ENCODE measurements around the gene SPANXN4. TPM values are rescaled to one million over a fixed set of nuclear protein-coding genes. Genes with fewer than 3 reads are reported as not detected.

Gene SPANXN4
- total and polyA plus RNA-seq, 9 of the 15 experiments (the other 6 are each of a cell fraction or from before 2014, with no cell fraction given), result not detected

DNA sequence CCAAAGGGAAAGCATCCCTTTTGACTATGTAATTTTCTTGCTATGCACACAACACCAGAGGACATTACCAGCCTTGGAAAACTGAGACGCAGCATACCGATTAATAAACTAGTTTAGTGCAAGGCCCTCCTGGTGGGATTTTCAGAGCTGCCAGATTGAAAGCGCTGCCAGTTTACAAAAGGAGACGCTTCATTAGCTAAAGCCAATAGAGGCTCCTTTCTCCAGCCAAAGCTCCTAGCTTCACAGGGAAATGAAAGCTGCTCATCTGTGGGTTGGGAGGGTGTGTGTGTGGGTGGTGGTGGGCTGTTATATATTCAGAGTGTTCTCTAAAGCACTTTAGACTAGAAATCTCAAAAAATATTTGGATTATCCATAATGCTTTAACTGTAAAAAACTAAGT lies 32.4 kb downstream of the SPANXN4 start (continued):
- TF ChIP-seq, protein P1, sequence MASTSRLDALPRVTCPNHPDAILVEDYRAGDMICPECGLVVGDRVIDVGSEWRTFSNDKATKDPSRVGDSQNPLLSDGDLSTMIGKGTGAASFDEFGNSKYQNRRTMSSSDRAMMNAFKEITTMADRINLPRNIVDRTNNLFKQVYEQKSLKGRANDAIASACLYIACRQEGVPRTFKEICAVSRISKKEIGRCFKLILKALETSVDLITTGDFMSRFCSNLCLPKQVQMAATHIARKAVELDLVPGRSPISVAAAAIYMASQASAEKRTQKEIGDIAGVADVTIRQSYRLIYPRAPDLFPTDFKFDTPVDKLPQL (IDR thresholded peaks at IDR 0.05; ENCODE audit: extremely low read depth, insufficient read length), result no peak
- TF ChIP-seq NR2C1 (IDR thresholded peaks at IDR 0.05) (no peak), NR2C1 (tag; IDR thresholded peaks at IDR 0.05) (no peak), POLR3G (IDR thresholded peaks at IDR 0.05; ENCODE audit: extremely low read depth, insufficient read length, insufficient replicate concordance) (no peak), SAFB (IDR thresholded peaks at IDR 0.05; ENCODE audit: borderline replicate concordance, low read depth, low read length) (no peak)

DNA sequence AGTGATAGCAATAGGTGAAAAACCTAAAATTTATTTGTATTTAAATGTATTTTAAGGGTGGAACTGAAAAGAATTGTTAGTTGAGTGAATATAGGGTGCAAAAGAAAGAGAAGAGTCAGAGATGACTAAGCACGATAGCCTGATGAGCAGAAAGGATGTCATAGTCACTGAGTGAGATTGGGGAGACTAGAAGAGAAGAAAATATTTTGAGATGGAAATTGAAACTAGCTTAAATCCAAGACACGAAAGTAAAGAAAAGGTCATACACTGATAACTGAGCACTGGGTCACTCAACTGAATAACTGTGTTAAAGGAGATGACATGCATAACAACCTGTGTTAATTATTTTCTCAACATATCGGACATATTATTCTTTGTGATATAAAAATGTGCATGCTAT lies 55.5 kb downstream of the SPANXN4 start:
- Histone ChIP-seq H3K4me2 (ENCODE audit: insufficient read depth, low read length) (no peak overlapping the region), H3K9ac (ENCODE audit: insufficient read depth in 1 of 2, low read depth in 2 of 2, low read length in 2 of 2) (no peak overlapping the region), H3K4me3 (no peak overlapping the region), H3K36me3 (ENCODE audit: control insufficient read depth, insufficient read depth, low read length) (no peaks in the 10 kb centered on the region), H2AFZ (ENCODE audit: low read depth, low read length) (no peak overlapping the region), H3K9me3 (replicated peaks; ENCODE audit: control insufficient read depth, insufficient read depth, low read depth, low read length) (no peaks in the 10 kb centered on the region), H3K4me1 (replicated peaks in 1 of 2; ENCODE audit: control insufficient read depth in 2 of 2, insufficient read depth in 2 of 2, low read length in 2 of 2) (no peaks in the 10 kb centered on the region), H4K20me1 (replicated peaks; ENCODE audit: control insufficient read depth, insufficient read depth, low read length) (no peaks in the 10 kb centered on the region), H3K79me2 (ENCODE audit: control insufficient read depth, insufficient read depth, low read length) (no peaks in the 10 kb centered on the region), H3K27me3 (ENCODE audit: control insufficient read depth in 2 of 2, insufficient read depth in 2 of 2, low read length in 2 of 2) (no peaks in the 10 kb centered on the region), H3K9me1 (ENCODE audit: control insufficient read depth, insufficient read depth, low read length) (no peaks in the 10 kb centered on the region), H3K27ac (ENCODE audit: extremely low read depth, low read depth, low read length) (no peak overlapping the region)
- ATAC-seq (no peak), DNase-seq (ENCODE audit: extremely low read depth in 1 of 4, low spot score in 3 of 4) (no peak), FAIRE-seq (no peak)
- POLR2A ChIA-PET, result no interaction called here
- no TSS peak for BruUV-seq (replicated peaks)
- CTCF ChIA-PET (ENCODE audit: low intra/inter-chr PET ratio), result no interaction called here
- intact Hi-C loops (cut with micrococcal nuclease), result no loop called here
- in situ Hi-C loops (cut with MboI), result no loop called here
- 0% methylated on average over 2 of the region's 3 CpGs for WGBS (ENCODE audit: insufficient coverage, low coverage, missing lambda C conversion rate)
- TF ChIP-seq HDAC3 (IDR thresholded peaks at IDR 0.05; ENCODE audit: borderline replicate concordance, partially characterized antibody), result no peak
- TF ChIP-seq HLTF (IDR thresholded peaks at IDR 0.05), result no peak
- TF ChIP-seq MCM5 (IDR thresholded peaks at IDR 0.05; ENCODE audit: low read depth), result no peak
- no peak for TF ChIP-seq JUNB (CRISPR knock-in tag; conservative IDR thresholded peaks at IDR 0.05)
- no peak for TF ChIP-seq RUNX1 (IDR thresholded peaks at IDR 0.05; ENCODE audit: low read depth)
- no peak for TF ChIP-seq FOXK2 (conservative IDR thresholded peaks at IDR 0.05 in 1 of 2, IDR thresholded peaks at IDR 0.05 in 1 of 2; ENCODE audit: low read depth in 2 of 2)
- TF ChIP-seq ZFPM2 (CRISPR knock-in tag; IDR thresholded peaks at IDR 0.05), result no peak
- TF ChIP-seq ATF7 (IDR thresholded peaks at IDR 0.05), result no peak
- TF ChIP-seq, protein P2, sequence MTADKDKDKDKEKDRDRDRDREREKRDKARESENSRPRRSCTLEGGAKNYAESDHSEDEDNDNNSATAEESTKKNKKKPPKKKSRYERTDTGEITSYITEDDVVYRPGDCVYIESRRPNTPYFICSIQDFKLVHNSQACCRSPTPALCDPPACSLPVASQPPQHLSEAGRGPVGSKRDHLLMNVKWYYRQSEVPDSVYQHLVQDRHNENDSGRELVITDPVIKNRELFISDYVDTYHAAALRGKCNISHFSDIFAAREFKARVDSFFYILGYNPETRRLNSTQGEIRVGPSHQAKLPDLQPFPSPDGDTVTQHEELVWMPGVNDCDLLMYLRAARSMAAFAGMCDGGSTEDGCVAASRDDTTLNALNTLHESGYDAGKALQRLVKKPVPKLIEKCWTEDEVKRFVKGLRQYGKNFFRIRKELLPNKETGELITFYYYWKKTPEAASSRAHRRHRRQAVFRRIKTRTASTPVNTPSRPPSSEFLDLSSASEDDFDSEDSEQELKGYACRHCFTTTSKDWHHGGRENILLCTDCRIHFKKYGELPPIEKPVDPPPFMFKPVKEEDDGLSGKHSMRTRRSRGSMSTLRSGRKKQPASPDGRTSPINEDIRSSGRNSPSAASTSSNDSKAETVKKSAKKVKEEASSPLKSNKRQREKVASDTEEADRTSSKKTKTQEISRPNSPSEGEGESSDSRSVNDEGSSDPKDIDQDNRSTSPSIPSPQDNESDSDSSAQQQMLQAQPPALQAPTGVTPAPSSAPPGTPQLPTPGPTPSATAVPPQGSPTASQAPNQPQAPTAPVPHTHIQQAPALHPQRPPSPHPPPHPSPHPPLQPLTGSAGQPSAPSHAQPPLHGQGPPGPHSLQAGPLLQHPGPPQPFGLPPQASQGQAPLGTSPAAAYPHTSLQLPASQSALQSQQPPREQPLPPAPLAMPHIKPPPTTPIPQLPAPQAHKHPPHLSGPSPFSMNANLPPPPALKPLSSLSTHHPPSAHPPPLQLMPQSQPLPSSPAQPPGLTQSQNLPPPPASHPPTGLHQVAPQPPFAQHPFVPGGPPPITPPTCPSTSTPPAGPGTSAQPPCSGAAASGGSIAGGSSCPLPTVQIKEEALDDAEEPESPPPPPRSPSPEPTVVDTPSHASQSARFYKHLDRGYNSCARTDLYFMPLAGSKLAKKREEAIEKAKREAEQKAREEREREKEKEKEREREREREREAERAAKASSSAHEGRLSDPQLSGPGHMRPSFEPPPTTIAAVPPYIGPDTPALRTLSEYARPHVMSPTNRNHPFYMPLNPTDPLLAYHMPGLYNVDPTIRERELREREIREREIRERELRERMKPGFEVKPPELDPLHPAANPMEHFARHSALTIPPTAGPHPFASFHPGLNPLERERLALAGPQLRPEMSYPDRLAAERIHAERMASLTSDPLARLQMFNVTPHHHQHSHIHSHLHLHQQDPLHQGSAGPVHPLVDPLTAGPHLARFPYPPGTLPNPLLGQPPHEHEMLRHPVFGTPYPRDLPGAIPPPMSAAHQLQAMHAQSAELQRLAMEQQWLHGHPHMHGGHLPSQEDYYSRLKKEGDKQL (CRISPR knock-in tag; IDR thresholded peaks at IDR 0.05; ENCODE audit: borderline replicate concordance), result no peak
- no peak for TF ChIP-seq FUS (optimal IDR thresholded peaks at IDR 0.05; ENCODE audit: low read depth, low read length)
- no peak for TF ChIP-seq JUND (IDR thresholded peaks at IDR 0.05; ENCODE audit: borderline replicate concordance, low read depth, low read length)
- no peak for TF ChIP-seq JUND (tag; IDR thresholded peaks at IDR 0.05; ENCODE audit: borderline replicate concordance, low read depth, low read length)

Data from K562 (cell line).